H1 (cell line): ENCODE data around the gene TSPAN17. TPM values are rescaled to one million over a fixed set of nuclear protein-coding genes. Genes with fewer than 3 reads are reported as not detected.

Experiments used
- CTCF ChIA-PET: fragments of 300-600 bp; sonication (Branson Sonifier 250); formaldehyde crosslinking; loops from one replicate; lab custom pipeline; 2021; ENCODE audit not compliant: partially characterized antibody; lab: Charles Lee
- POLR2A ChIA-PET: fragments of 300-600 bp; sonication (Branson Sonifier 250); formaldehyde crosslinking; loops from one replicate; lab custom pipeline; 2021; ENCODE audit warnings: inconsistent platforms; ENCODE audit not compliant: partially characterized antibody; lab: Charles Lee
- DNase-seq, 2 experiments: peaks; one replicate each; pipeline versions ENCODE4 v3.0.0 to v3.0.0-alpha.2; 2010 to 2022; ENCODE audit warnings: low spot score in 2 of 2, low read depth in 1 of 2, mixed read lengths in 1 of 2
- FAIRE-seq: peaks from 2 replicates; lab custom pipeline; 2011; peaks lifted over from hg19 to GRCh38; lab: Jason Lieb, UNC
- H2AFZ ChIP-seq: 2 replicates; pipeline ENCODE4 v1.8.1; 2012; ENCODE audit warnings: low read length, inconsistent platforms
- H2AK5ac ChIP-seq: 2 replicates; pipeline ENCODE4 v1.6.1; 2013; ENCODE audit warnings: low read depth, low read length
- H2BK120ac ChIP-seq: replicated peaks from 2 replicates; pipeline ENCODE3; 2013; ENCODE audit warnings: low read depth, low read length, inconsistent platforms
- H2BK12ac ChIP-seq: 2 replicates; pipeline ENCODE4 v1.6.1; 2013; ENCODE audit warnings: low read depth, low read length
- H2BK15ac ChIP-seq: 2 replicates; pipeline ENCODE4 v1.6.1; 2013; ENCODE audit warnings: low read length
- H2BK20ac ChIP-seq: 2 replicates; pipeline ENCODE4 v1.6.1; 2013; ENCODE audit warnings: low read length
- H2BK5ac ChIP-seq: 2 replicates; pipeline ENCODE4 v1.6.1; 2013; ENCODE audit warnings: low read depth, low read length
- H3K14ac ChIP-seq: 2 replicates; pipeline ENCODE4 v1.6.1; 2013; ENCODE audit warnings: inconsistent platforms; ENCODE audit not compliant: insufficient read length
- H3K18ac ChIP-seq: 2 replicates; pipeline ENCODE4 v1.6.1; 2013; ENCODE audit warnings: low read length; ENCODE audit errors: extremely low read depth
- H3K23ac ChIP-seq: 2 replicates; pipeline ENCODE4 v1.6.1; 2013; ENCODE audit warnings: inconsistent platforms; ENCODE audit not compliant: insufficient read length
- H3K23me2 ChIP-seq: 2 replicates; pipeline ENCODE4 v1.6.1; 2013; ENCODE audit warnings: low read depth, low read length
- H3K27ac ChIP-seq: 2 replicates; pipeline ENCODE4 v1.6.1; 2011; ENCODE audit warnings: low read depth, low read length, inconsistent platforms
- H3K27me3 ChIP-seq, 4 experiments: replicated peaks in 1 of 4; 1 replicate in 1 of 4; 2 replicates in 3 of 4; pipeline versions ENCODE4 v1.6.1 to v1.8.1; 2011 to 2013; ENCODE audit warnings: low read length in 3 of 4, mild to moderate bottlenecking in 3 of 4, inconsistent platforms in 2 of 4, mixed read lengths in 2 of 4, moderate library complexity in 1 of 4; ENCODE audit not compliant: control insufficient read depth in 3 of 4, insufficient read depth in 3 of 4; ENCODE audit errors: extremely low read depth in 1 of 4
- H3K36me3 ChIP-seq, 4 experiments: 2 replicates each; pipeline versions ENCODE4 v1.6.1 to v1.8.1; 2011 to 2013; ENCODE audit warnings: mild to moderate bottlenecking in 4 of 4, low read length in 3 of 4, moderate library complexity in 2 of 4, control low read depth in 1 of 4, inconsistent platforms in 1 of 4; ENCODE audit not compliant: insufficient read depth in 4 of 4, control insufficient read depth in 2 of 4
- H3K4ac ChIP-seq: replicated peaks from 2 replicates; pipeline ENCODE3; 2013; ENCODE audit warnings: low read length, low read depth, mixed read lengths, inconsistent platforms; ENCODE audit not compliant: insufficient read length
- H3K4me1 ChIP-seq, 4 experiments: replicated peaks in 1 of 4; 1 replicate in 1 of 4; 2 replicates in 3 of 4; pipeline versions ENCODE4 v1.6.1 to v1.8.1; 2011 to 2013; ENCODE audit warnings: low read length in 3 of 4, inconsistent platforms in 2 of 4, mixed read lengths in 1 of 4; ENCODE audit not compliant: insufficient read depth in 4 of 4, control insufficient read depth in 3 of 4
- H3K4me2 ChIP-seq, 2 experiments: 2 replicates each; pipeline versions ENCODE4 v1.6.1 to v1.8.1; 2011 to 2013; ENCODE audit warnings: low read depth in 2 of 2, low read length in 2 of 2, control low read depth in 1 of 2, inconsistent platforms in 1 of 2, mild to moderate bottlenecking in 1 of 2; ENCODE audit not compliant: insufficient read depth in 1 of 2
- H3K4me3 ChIP-seq, 4 experiments: fragments of 200-600, 300-600 bp in 1 of 4; sonication (generic), shearing (Covaris generic), sonication (Bioruptor Twin) in 1 of 4; 2 replicates each; pipeline versions ENCODE4 v1.5.1 to v1.8.1; 2011 to 2016; ENCODE audit warnings: low read length in 4 of 4, low read depth in 3 of 4, control low read depth in 2 of 4, inconsistent platforms in 2 of 4, mild to moderate bottlenecking in 2 of 4, mixed read lengths in 1 of 4, moderate library complexity in 1 of 4; ENCODE audit not compliant: insufficient read depth in 2 of 4; ENCODE audit errors: extremely low read depth in 1 of 4
- H3K56ac ChIP-seq: replicated peaks from 2 replicates; pipeline ENCODE3; 2013; ENCODE audit warnings: low read depth, mild to moderate bottlenecking, mixed read lengths, low read length, inconsistent platforms; ENCODE audit not compliant: insufficient read length
- H3K79me1 ChIP-seq: 2 replicates; pipeline ENCODE4 v1.6.1; 2013; ENCODE audit warnings: low read depth, low read length, control low read depth
- H3K79me2 ChIP-seq, 2 experiments: 2 replicates each; pipeline versions ENCODE4 v1.6.1 to v1.8.1; 2012 to 2013; ENCODE audit warnings: low read length in 2 of 2, mild to moderate bottlenecking in 2 of 2, inconsistent platforms in 1 of 2; ENCODE audit not compliant: insufficient read depth in 2 of 2, control insufficient read depth in 1 of 2
- H3K9ac ChIP-seq, 4 experiments: replicated peaks in 1 of 4; 1 replicate in 1 of 4; 2 replicates in 3 of 4; pipeline versions ENCODE4 v1.6.1 to v1.8.1; 2011 to 2013; ENCODE audit warnings: low read depth in 3 of 4, low read length in 3 of 4, control low read depth in 2 of 4, mild to moderate bottlenecking in 2 of 4, moderate library complexity in 2 of 4, inconsistent platforms in 1 of 4; ENCODE audit errors: extremely low read depth in 1 of 4
- H3K9me3 ChIP-seq, 2 experiments: 2 replicates each; pipeline versions ENCODE4 v1.6.1 to v1.8.1; 2012 to 2013; ENCODE audit warnings: mild to moderate bottlenecking in 2 of 2, moderate library complexity in 2 of 2, control low read depth in 1 of 2, inconsistent platforms in 1 of 2, low read depth in 1 of 2, low read length in 1 of 2, mixed read lengths in 1 of 2; ENCODE audit not compliant: insufficient read depth in 2 of 2
- H4K20me1 ChIP-seq, 2 experiments: replicated peaks in 1 of 2; 2 replicates each; pipeline versions ENCODE3 to v1.8.1; 2011 to 2013; ENCODE audit warnings: inconsistent platforms in 2 of 2, low read length in 2 of 2, mild to moderate bottlenecking in 1 of 2; ENCODE audit not compliant: insufficient read depth in 2 of 2, control insufficient read depth in 1 of 2
- H4K5ac ChIP-seq: 2 replicates; pipeline ENCODE4 v1.6.1; 2013; ENCODE audit warnings: low read length, low read depth, mixed read lengths, inconsistent platforms; ENCODE audit not compliant: insufficient read length
- H4K8ac ChIP-seq: 2 replicates; pipeline ENCODE4 v1.8.0; 2013; ENCODE audit warnings: mild to moderate bottlenecking, moderate library complexity, low read length, inconsistent platforms; ENCODE audit not compliant: insufficient read depth; ENCODE audit errors: extremely low read depth
- H4K91ac ChIP-seq: replicated peaks from 2 replicates; pipeline ENCODE3; 2013; ENCODE audit warnings: low read length, mixed read lengths, inconsistent platforms; ENCODE audit not compliant: insufficient read length
- EZH2 ChIP-seq: fragments of 200-600 bp; sonication (generic); IDR thresholded peaks from 2 replicates; pipeline ENCODE4 v1.7.1; 2012; ENCODE audit warnings: low read depth, mild to moderate bottlenecking, moderate library complexity, low read length, inconsistent platforms; ENCODE audit not compliant: severe bottlenecking
- SP1 ChIP-seq: IDR thresholded peaks from 2 replicates; pipeline ENCODE4 v1.6.1; 2011; ENCODE audit warnings: low read depth, low read length
- WGBS, 2 experiments: shearing (Covaris generic) in 1 of 2; methylation state at CpG; one replicate each; pipeline versions ENCODE4 v1.1.6 to v1.1.7; 2013 to 2015; ENCODE audit warnings: low lambda C conversion rate in 2 of 2, mixed read lengths in 2 of 2, inconsistent platforms in 1 of 2, low coverage in 1 of 2, missing lambda C conversion rate in 1 of 2; ENCODE audit not compliant: insufficient replicate concordance in 2 of 2, insufficient coverage in 1 of 2, insufficient read length in 1 of 2; ENCODE audit errors: extremely low coverage in 1 of 2, missing lambda C conversion rate in 1 of 2; 5-methylcytosine and 5-hydroxymethylcytosine counted together
- polyA plus RNA-seq, 7 experiments: library from polyadenylated mRNA; depleted of rRNA in 3 of 7; stranded (reverse) in 5 of 7; unstranded in 2 of 7; fragments of >200 nt in 5 of 7; fragments of 200-250 nt in 2 of 7; gene quantifications; 1 replicate in 5 of 7; 2 replicates in 1 of 7; 4 replicates in 1 of 7; pipeline versions ENCODE4 v1.2.1 to v1.2.3, GENCODE V29; 2011 to 2013; ENCODE audit warnings: missing spikeins in 2 of 7, mixed read lengths in 2 of 7
- total RNA-seq: library from RNA; stranded (reverse); fragmentation: NEBNext Ultra II Directional; extraction: Animal tissue kit (Norgen Biotek cat#: 25700); gene quantifications from 2 replicates; pipeline ENCODE4 v1.2.1, GENCODE V29; 2021

The TSPAN17 gene
- total and polyA plus RNA-seq, 2 of the 8 experiments (the other 6 are each of a cell fraction or from before 2014, with no cell fraction given), result 41.5 to 53.7 TPM

GRCh38 chr5:176652136-176652535, 4.9 kb downstream of the TSPAN17 start:
- Histone ChIP-seq H3K79me1 (peaks cover 16% of the 10 kb centered on the region), H4K5ac (no peak overlapping the region), H3K4ac (no peak overlapping the region), H4K8ac (no peak overlapping the region), H2BK120ac (no peak overlapping the region), H3K27me3 (no peaks in the 10 kb centered on the region; a peak in 1 of 7 replicates), H2AK5ac (no peak overlapping the region), H3K18ac (no peak overlapping the region), H4K20me1 (peaks cover 3 to 10% of the 10 kb centered on the region in 2 experiments), H3K23me2 (peaks cover 7% of the 10 kb centered on the region; the same call in 1 of the 2 replicates), H3K4me3 (no peak overlapping the region), H2BK5ac (no peak overlapping the region), H2BK20ac (no peak overlapping the region), H2AFZ (no peak overlapping the region), H3K27ac (no peak overlapping the region), H3K9ac (no peak overlapping the region), H4K91ac (no peak overlapping the region), H3K56ac (no peak overlapping the region), H3K9me3 (no peaks in the 10 kb centered on the region), H3K4me2 (no peak overlapping the region), H3K36me3 (peaks cover 0 to 6% (median 2%) of the 10 kb centered on the region in 4 experiments; a peak in 3 of 8 replicates), H3K23ac (no peak overlapping the region), H3K14ac (no peak overlapping the region), H3K4me1 (peaks cover 0 to 22% (median 11%) of the 10 kb centered on the region in 4 experiments; a peak in 5 of 7 replicates), H2BK15ac (no peak overlapping the region), H2BK12ac (no peak overlapping the region), H3K79me2 (peaks cover 0 to 22% of the 10 kb centered on the region in 2 experiments; a peak in 1 of 4 replicates)
- WGBS, 2 experiments, result 87% methylated on average over 8 of the region's 8 CpGs; no CpG with 5 or more reads in 1 of the 2 experiments
- TF ChIP-seq EZH2 (no peak), SP1 (0 out of 2 replicates have a peak, but pooled peaks have one; percentile 22)
- ChIA-PET CTCF (interaction anchor here (1.0 to 35.1 kb wide), 8 partner anchors 9 to 420 kb away, joined by 3 to 859 read pairs (median 4); no protein-coding TSS in a partner anchor), POLR2A (no interaction called here)
- FAIRE-seq (no peak), DNase-seq (no peak)
